NCI-H2196 treated with DMSO at 0.1 percent for 48 hours (cell line): Measurements from ENCODE around the gene SEC14L1.
"Not testable (repeated sequence)": the region's sequence is repeated elsewhere in the genome, so short reads cannot be mapped to it uniquely, and the experiment has no call there.

Experiments
- DNase-seq: peaks from one replicate; lab custom pipeline; 2025; ENCODE audit not compliant: unreplicated experiment; lab: John Stamatoyannopoulos, UW

Gene SEC14L1

GRCh38 chr17:77231076-77231871 lies 90.5 kb downstream of the SEC14L1 start:
- DNase-seq: no peak

GRCh38 chr17:77233127-77233526 lies 92.4 kb downstream of the SEC14L1 start:
- no peak for DNase-seq

GRCh38 chr17:77233635-77234334 lies 93.0 kb downstream of the SEC14L1 start:
- no peak for DNase-seq

GRCh38 chr17:77234695-77235094 lies 93.9 kb downstream of the SEC14L1 start:
- no peak for DNase-seq

GRCh38 chr17:77235370-77235941 lies 94.7 kb downstream of the SEC14L1 start:
- DNase-seq: no peak

GRCh38 chr17:77237232-77238008 lies 96.7 kb downstream of the SEC14L1 start:
- no peak for DNase-seq

GRCh38 chr17:77240976-77241375 lies 100.2 kb downstream of the SEC14L1 start:
- DNase-seq: no peak

- DNase-seq: peak; percentile 24
Measured at GRCh38 chr17:77242118-77242851, 101.5 kb downstream of the SEC14L1 start.

- no peak for DNase-seq
Measured at GRCh38 chr17:77245162-77245926, 104.6 kb downstream of the SEC14L1 start.

GRCh38 chr17:77246110-77247047 lies 105.6 kb downstream of the SEC14L1 start:
- DNase-seq: no peak

- DNase-seq: peak; percentile 62
Measured at GRCh38 chr17:77247048-77247541, 106.3 kb downstream of the SEC14L1 start.

GRCh38 chr17:77247609-77248008 lies 106.8 kb downstream of the SEC14L1 start:
- no peak for DNase-seq

GRCh38 chr17:77248216-77249114 lies 107.7 kb downstream of the SEC14L1 start:
- no peak for DNase-seq

GRCh38 chr17:77251622-77252183 lies 110.9 kb downstream of the SEC14L1 start:
- no peak for DNase-seq

GRCh38 chr17:77252306-77252705 lies 111.5 kb downstream of the SEC14L1 start:
- DNase-seq: not testable (repeated sequence)

- DNase-seq: no peak
Measured at GRCh38 chr17:77253611-77254051, 112.9 kb downstream of the SEC14L1 start.
